Measurements from ENCODE around the gene TRIP13.

The TRIP13 gene

GRCh38 chr5:956941-957747, 64.5 kb downstream of the TRIP13 start:
- peak; percentile 89 for DNase-seq

GRCh38 chr5:957748-958485, 65.2 kb downstream of the TRIP13 start:
- DNase-seq: peak; percentile 27

- DNase-seq: peak; percentile 97
These were observed 66.3 kb downstream of the TRIP13 start for GRCh38 chr5:958701-959571.

GRCh38 chr5:959581-960531, 67.2 kb downstream of the TRIP13 start:
- no peak for DNase-seq

GRCh38 chr5:960551-960950, 67.9 kb downstream of the TRIP13 start:
- no peak for DNase-seq

- DNase-seq: no peak
These were observed 68.5 kb downstream of the TRIP13 start for GRCh38 chr5:961002-961710.

- no peak for DNase-seq
These were observed 69.1 kb downstream of the TRIP13 start for GRCh38 chr5:961711-962240.

GRCh38 chr5:962386-962785, 69.7 kb downstream of the TRIP13 start:
- DNase-seq: no peak

- DNase-seq: no peak
These were observed 70.1 kb downstream of the TRIP13 start for GRCh38 chr5:962801-963200.

- no peak for DNase-seq
These were observed 70.6 kb downstream of the TRIP13 start for GRCh38 chr5:963310-963672.

GRCh38 chr5:963673-964531, 71.2 kb downstream of the TRIP13 start:
- DNase-seq: no peak

GRCh38 chr5:964821-965220, 72.1 kb downstream of the TRIP13 start:
- no peak for DNase-seq

- no peak for DNase-seq
These were observed 73.1 kb downstream of the TRIP13 start for GRCh38 chr5:965604-966344.

GRCh38 chr5:966345-966710, 73.6 kb downstream of the TRIP13 start:
- no peak for DNase-seq

- DNase-seq: no peak
These were observed 74.3 kb downstream of the TRIP13 start for GRCh38 chr5:966941-967340.
